Stomach (tissue), 9 donors: ENCODE measurements around the gene NPAS3. TPM values are rescaled to one million over a fixed set of nuclear protein-coding genes. Genes with fewer than 3 reads are reported as not detected.

ENCODE experiments used
- DNase-seq, 2 donors: peaks; one replicate each; pipeline versions ENCODE4 v3.0.0 to v3.0.0-alpha.2; 2013 to 2019
- H3K27ac ChIP-seq, 5 donors: fragments of 200-600 bp in 4 of 5; sonication (generic) in 4 of 5; one replicate each; pipeline ENCODE4 v1.5.1; 2013 to 2019; ENCODE audit warnings: mild to moderate bottlenecking in 1 of 5, moderate library complexity in 1 of 5
- H3K27me3 ChIP-seq, 3 donors: fragments of 200-600 bp; sonication (generic); one replicate each; pipeline ENCODE4 v1.5.1; 2017 to 2019; ENCODE audit warnings: mixed run types in 1 of 3
- H3K36me3 ChIP-seq, 4 donors: fragments of 200-600 bp; sonication (generic); 1 replicate in 3 of 4; 2 replicates in 1 of 4; pipeline ENCODE4 v1.5.1; 2016 to 2019
- H3K4me1 ChIP-seq, 4 donors: fragments of 200-600 bp; sonication (generic); one replicate each; pipeline ENCODE4 v1.5.1; 2016 to 2019
- H3K4me3 ChIP-seq, 4 donors: fragments of 200-600 bp; sonication (generic) in 3 of 4; one replicate each; pipeline ENCODE4 v1.5.1; 2016 to 2019; ENCODE audit warnings: mild to moderate bottlenecking in 1 of 4
- H3K9me3 ChIP-seq, 4 donors: fragments of 200-600 bp; sonication (generic); one replicate each; pipeline ENCODE4 v1.5.1; 2016 to 2019
- CTCF ChIP-seq, 7 experiments: fragments of 450-650 bp in 4 of 7; fragments of 200-600 bp in 3 of 7; sonication (generic) in 3 of 7; IDR thresholded peaks; one replicate each; pipeline ENCODE4 v1.5.1; 2016 to 2019; ENCODE audit warnings: antibody characterized with exemption in 7 of 7, control low read depth in 2 of 7, mild to moderate bottlenecking in 1 of 7
- EP300 ChIP-seq: sonication (generic); formaldehyde crosslinking; IDR thresholded peaks from one replicate; pipeline ENCODE4 v1.6.1; 2017; ENCODE audit warnings: antibody characterized with exemption
- POLR2A ChIP-seq, 4 donors: fragments of 450-650 bp; IDR thresholded peaks; one replicate each; pipeline ENCODE4 v1.6.1; 2016; ENCODE audit warnings: antibody characterized with exemption in 4 of 4, control low read depth in 2 of 4, mild to moderate bottlenecking in 1 of 4, moderate library complexity in 1 of 4
- POLR2AphosphoS5 ChIP-seq, 3 donors: sonication (generic); formaldehyde crosslinking; IDR thresholded peaks; one replicate each; pipeline ENCODE4 v1.6.1; 2016; ENCODE audit warnings: antibody characterized with exemption in 3 of 3
- WGBS, 5 donors: extraction: QIAGEN DNeasy Blood & Tissue Kit in 3 of 5; methylation state at CpG; one replicate each; pipeline versions ENCODE4 v1.1.5 to v1.1.7; 2013 to 2018; 5-methylcytosine and 5-hydroxymethylcytosine counted together
- intact Hi-C: fragments of 100-400 bp; cut with DNase I; formaldehyde crosslinking; loops from one replicate; pipeline ENCODE4 v1.15.1; 2023; ENCODE audit warnings: low total_unique reads
- polyA plus RNA-seq, 3 donors: library from polyadenylated mRNA; stranded (reverse); fragments of 200-250 nt; gene quantifications; one replicate each; pipeline ENCODE4 v1.2.3, GENCODE V29; 2013
- total RNA-seq, 5 donors: library from RNA; depleted of rRNA; stranded (reverse); fragments of >200 nt; gene quantifications; one replicate each; pipeline versions ENCODE4 v1.1.0 to v1.2.3, GENCODE V29; 2014 to 2016
- donor health status: healthy with polysubstance abuse.
- donor health status: Bipolar disorder and iron deficiency.
- donor health status: healthy.

Gene NPAS3
- total and polyA plus RNA-seq, 8 donors = under 0.01 to 7.9 (median 0.76) TPM; not detected in 1

- no peaks in the 10 kb centered on the region for H3K36me3 ChIP-seq
- no peak overlapping the region for H3K27ac ChIP-seq
- intact Hi-C loops = no loop called here
- 68 to 78% (median 69%) methylated on average over 11 of the region's 11 CpGs for WGBS, 5 donors
- H3K9me3 ChIP-seq = no peaks in the 10 kb centered on the region
- no peaks in the 10 kb centered on the region for H3K27me3 ChIP-seq
- TF ChIP-seq POLR2A (IDR thresholded peaks at IDR 0.05) (no peak), CTCF (IDR thresholded peaks at IDR 0.05) (no peak), EP300 (no peak), POLR2AphosphoS5 (IDR thresholded peaks at IDR 0.05) (no peak)
- no peak overlapping the region for H3K4me3 ChIP-seq
- H3K4me1 ChIP-seq = peaks cover 0 to 9% (median 4%) of the 10 kb centered on the region in 4 donors
- no peak for DNase-seq
Observed at GRCh38 chr14:33774723-33775470, 836.2 kb downstream of the NPAS3 start.

GRCh38 chr14:33776871-33777270, 838.2 kb downstream of the NPAS3 start:
- no peak overlapping the region for H3K27ac ChIP-seq
- no peaks in the 10 kb centered on the region for H3K36me3 ChIP-seq
- TF ChIP-seq POLR2A (IDR thresholded peaks at IDR 0.05) (no peak), EP300 (no peak), POLR2AphosphoS5 (IDR thresholded peaks at IDR 0.05) (no peak), CTCF (IDR thresholded peaks at IDR 0.05) (no peak)
- intact Hi-C loops = no loop called here
- DNase-seq = no peak
- H3K4me1 ChIP-seq = peaks cover 0 to 26% (median 16%) of the 10 kb centered on the region in 4 donors
- H3K9me3 ChIP-seq = no peaks in the 10 kb centered on the region
- no peaks in the 10 kb centered on the region for H3K27me3 ChIP-seq
- 95 to 97% (median 96%) methylated on average over 6 of the region's 6 CpGs for WGBS, 5 donors
- no peak overlapping the region for H3K4me3 ChIP-seq

GRCh38 chr14:33777681-33778080, 839.0 kb downstream of the NPAS3 start:
- H3K27me3 ChIP-seq = no peaks in the 10 kb centered on the region
- WGBS, 5 donors = 78 to 89% (median 84%) methylated on average over 7 of the region's 7 CpGs

GRCh38 chr14:33780035-33780434, 841.4 kb downstream of the NPAS3 start:
- WGBS, 5 donors = 25 to 47% (median 41%) methylated on average over 4 of the region's 4 CpGs
- H3K4me1 ChIP-seq = peaks cover 0 to 24% (median 16%) of the 10 kb centered on the region in 4 donors
- H3K27ac ChIP-seq = no peak overlapping the region
- no peak overlapping the region for H3K4me3 ChIP-seq
- H3K27me3 ChIP-seq = no peaks in the 10 kb centered on the region
- no peak for TF ChIP-seq CTCF (IDR thresholded peaks at IDR 0.05)
- no peak for TF ChIP-seq POLR2A (IDR thresholded peaks at IDR 0.05)
- no peak for TF ChIP-seq POLR2AphosphoS5 (IDR thresholded peaks at IDR 0.05)
- TF ChIP-seq EP300 = no peak
- no peak for DNase-seq
- no peaks in the 10 kb centered on the region for H3K9me3 ChIP-seq
- no peaks in the 10 kb centered on the region for H3K36me3 ChIP-seq
- intact Hi-C loops = no loop called here

More at GRCh38 chr14:33777681-33778080, 839.0 kb downstream of the NPAS3 start:
- H3K4me1 ChIP-seq = peaks cover 0 to 26% (median 16%) of the 10 kb centered on the region in 4 donors
- no peaks in the 10 kb centered on the region for H3K9me3 ChIP-seq
- TF ChIP-seq POLR2A (IDR thresholded peaks at IDR 0.05) (no peak), POLR2AphosphoS5 (IDR thresholded peaks at IDR 0.05) (no peak), CTCF (IDR thresholded peaks at IDR 0.05) (no peak), EP300 (no peak)
- no peak overlapping the region for H3K4me3 ChIP-seq
- no peak overlapping the region for H3K27ac ChIP-seq
- no peaks in the 10 kb centered on the region for H3K36me3 ChIP-seq
- no peak for DNase-seq
- intact Hi-C loops = no loop called here
